ENCODE data around the gene CFAP221.
"Not testable (repeated sequence)": the region's sequence is repeated elsewhere in the genome, so short reads cannot be mapped to it uniquely, and the experiment has no call there.

The CFAP221 gene

DNA sequence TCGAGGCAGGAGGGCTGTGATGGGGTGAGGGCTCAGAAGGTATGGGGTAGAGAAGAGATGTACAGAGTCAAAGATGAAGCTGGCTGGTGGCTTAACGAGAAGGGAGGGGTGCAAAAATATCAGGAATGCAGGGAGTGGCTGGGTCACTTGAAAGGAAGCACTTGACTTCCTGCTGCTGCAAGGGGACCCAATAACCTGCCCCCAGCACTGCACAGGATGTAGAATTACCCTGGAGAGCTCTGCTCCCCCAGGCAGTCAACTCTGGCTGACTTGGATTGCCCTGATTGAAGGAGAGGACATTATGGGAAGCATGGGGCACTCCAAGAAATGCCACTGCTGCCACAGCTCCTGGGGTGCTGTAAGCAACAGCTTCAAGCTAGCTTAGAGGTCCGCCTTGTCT, 41.8 kb downstream of the CFAP221 start:
- DNase-seq (ENCODE audit: low read depth, low spot score): peak; percentile 10

GRCh38 chr2:119590873-119591272, 46.6 kb downstream of the CFAP221 start:
- no peak for DNase-seq (ENCODE audit: low read depth, low spot score)

DNA sequence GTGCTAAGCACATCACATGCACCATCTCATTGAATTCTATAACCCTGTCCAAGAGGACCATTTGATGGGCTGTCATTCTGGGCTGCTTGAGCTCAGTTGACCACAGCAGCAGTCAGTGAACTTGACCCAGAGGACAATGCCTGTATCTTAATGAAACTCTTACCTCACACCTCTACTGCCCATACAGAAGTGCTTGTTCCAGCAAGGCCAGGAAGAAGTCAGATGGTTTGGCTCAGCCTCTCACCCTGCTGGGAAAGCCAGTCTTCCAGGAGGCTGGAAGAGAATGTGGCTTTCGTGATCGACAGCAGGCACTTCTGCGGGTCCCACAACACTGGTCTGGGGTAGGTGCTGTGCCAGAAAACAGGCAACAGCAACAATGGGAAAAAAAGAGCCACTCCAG, 47.3 kb downstream of the CFAP221 start:
- no peak for DNase-seq (ENCODE audit: low read depth, low spot score)

- no peak for DNase-seq (ENCODE audit: low read depth, low spot score)
These were observed 48.2 kb downstream of the CFAP221 start for GRCh38 chr2:119592436-119592835.

GRCh38 chr2:119596638-119597037, 52.4 kb downstream of the CFAP221 start:
- DNase-seq (ENCODE audit: low read depth, low spot score): no peak

DNA sequence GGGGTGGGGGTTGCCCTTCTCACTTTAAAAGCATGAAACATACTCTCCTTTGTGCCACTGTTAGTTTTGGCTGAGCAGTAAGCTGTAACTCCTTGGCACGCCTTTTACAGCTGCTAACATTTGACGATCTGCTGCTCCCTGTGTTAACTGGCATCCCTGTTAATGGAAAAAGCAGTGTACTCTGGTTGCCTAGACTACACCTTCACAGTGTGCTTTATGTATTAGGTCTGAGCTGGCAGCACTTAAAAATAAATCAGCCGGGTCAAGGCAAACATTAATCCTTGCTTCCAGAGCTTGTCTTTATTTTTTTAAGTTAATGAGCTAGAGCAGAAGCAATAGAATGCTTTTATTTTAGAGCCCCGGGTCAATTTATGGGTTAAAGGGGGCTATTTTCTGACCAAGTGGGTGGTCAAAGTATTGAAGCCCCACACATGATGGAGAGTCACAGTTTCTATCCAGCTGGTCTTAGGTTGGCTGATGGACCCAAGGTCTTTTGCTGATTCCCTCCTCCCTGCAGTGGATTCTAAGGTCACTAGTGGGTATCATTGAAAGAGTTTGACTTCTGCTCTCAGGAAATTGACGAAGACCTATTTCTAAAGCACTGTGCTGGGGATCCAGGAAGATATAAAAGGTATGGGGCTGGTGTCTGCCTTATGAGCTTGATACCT, 54.5 kb downstream of the CFAP221 start:
- no peak for DNase-seq (ENCODE audit: low read depth, low spot score)

GRCh38 chr2:119599384-119599783, 55.1 kb downstream of the CFAP221 start:
- DNase-seq (ENCODE audit: low read depth, low spot score): no peak

DNA sequence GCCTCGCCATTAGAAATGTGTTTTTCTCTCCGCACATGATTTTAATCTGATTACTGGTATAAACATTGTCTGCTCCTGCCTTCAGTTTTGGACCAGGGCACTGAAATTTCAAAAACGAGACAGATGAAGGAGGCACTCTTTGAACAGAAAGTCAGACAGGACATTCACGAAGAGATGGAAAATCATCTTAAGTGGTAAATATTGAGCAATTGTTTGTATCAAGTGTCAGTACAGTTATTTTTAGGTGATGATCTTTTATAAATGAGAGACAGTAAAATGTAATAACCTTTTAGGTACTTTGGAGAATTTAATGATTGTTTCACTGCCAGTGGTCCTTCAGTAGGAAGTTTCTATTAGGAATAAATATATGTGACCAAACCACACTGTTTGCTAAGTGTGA, 60.8 kb downstream of the CFAP221 start:
- DNase-seq (ENCODE audit: low read depth, low spot score): no peak

DNA sequence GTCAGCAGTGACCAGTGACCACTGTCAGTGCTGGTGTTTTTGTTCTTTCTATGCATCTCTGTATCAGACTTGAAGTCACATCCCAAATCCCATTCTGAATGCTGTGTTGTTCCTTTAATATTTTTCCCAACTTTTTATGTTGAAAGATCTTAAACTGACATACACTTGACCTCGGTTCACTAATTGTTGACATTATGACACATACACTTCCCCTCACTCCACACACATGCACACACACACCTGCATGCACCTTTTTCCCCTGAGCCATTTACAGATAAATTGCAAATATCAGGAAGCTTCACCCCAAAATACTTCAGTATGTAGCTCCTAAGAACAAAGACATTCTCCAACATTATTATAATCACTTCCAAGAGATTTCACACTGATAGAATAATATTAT, 62.4 kb downstream of the CFAP221 start:
- DNase-seq (ENCODE audit: low read depth, low spot score): no peak

GRCh38 chr2:119608553-119608952, 64.3 kb downstream of the CFAP221 start:
- DNase-seq (ENCODE audit: low read depth, low spot score): no peak

DNA sequence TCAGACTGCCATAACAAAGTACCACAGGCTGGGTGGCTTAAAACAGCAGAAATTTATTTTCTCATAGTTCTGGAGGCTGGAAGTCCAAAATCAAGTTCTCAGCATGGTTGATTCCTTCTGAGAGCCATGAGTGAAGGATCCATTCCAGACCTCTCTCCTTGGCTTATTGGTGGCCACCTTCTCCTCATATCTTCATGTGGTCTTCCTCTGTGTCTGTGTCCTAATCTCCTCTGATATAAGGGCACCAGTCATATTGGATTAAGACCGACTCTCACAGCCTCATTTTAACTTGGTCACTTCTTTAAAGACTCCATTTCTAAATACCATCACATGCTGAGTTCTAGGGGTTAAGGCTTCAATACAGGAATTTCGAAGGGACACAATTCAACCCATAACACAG, 65.1 kb downstream of the CFAP221 start:
- no peak for DNase-seq (ENCODE audit: low read depth, low spot score)

DNA sequence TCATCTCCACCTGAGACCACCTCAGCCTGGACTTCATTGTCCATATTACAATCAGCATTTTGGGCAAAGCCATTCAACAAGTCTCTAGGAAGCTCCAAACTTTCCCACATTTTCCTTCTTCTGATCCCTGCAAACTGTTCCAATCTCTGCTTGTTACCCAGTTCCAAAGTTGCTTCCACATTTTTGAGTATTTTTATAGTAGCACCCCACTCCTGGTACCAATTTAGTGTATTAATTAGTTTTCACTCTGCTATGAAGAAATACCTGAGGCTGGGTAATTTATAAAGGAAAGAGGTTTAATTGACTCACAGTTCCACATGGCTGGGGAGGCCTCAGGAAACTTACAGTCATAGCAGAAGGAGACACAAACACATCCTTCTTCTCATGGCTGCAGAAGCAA, 69.9 kb downstream of the CFAP221 start:
- not testable (repeated sequence) for DNase-seq (ENCODE audit: low read depth, low spot score)

GRCh38 chr2:119616421-119616820, 72.2 kb downstream of the CFAP221 start:
- no peak for DNase-seq (ENCODE audit: low read depth, low spot score)

DNA sequence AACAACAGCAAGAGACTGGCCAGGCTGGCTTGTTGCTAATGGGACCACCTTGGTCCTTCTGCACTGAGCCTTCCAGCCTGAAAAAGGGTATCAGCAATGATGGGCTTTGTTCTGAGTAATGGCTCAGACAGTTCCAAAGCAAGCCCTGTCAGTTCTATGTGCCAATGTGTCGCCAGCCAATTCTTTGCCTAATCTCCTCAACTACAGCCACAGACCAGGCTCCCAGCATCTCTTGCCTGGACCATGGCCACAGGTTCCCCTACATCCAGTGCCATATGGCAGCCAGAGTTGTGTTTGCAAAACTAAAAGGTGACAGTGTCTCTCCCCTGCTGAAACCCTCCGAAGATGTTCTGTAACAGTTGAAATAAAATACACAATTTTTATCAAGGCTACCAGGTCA, 73.2 kb downstream of the CFAP221 start:
- DNase-seq (ENCODE audit: low read depth, low spot score): no peak

- not testable (repeated sequence) for DNase-seq (ENCODE audit: low read depth, low spot score)
These were observed 74.5 kb downstream of the CFAP221 start for GRCh38 chr2:119618725-119619124.

GRCh38 chr2:119625226-119625625, 81.0 kb downstream of the CFAP221 start:
- DNase-seq (ENCODE audit: low read depth, low spot score): no peak

DNA sequence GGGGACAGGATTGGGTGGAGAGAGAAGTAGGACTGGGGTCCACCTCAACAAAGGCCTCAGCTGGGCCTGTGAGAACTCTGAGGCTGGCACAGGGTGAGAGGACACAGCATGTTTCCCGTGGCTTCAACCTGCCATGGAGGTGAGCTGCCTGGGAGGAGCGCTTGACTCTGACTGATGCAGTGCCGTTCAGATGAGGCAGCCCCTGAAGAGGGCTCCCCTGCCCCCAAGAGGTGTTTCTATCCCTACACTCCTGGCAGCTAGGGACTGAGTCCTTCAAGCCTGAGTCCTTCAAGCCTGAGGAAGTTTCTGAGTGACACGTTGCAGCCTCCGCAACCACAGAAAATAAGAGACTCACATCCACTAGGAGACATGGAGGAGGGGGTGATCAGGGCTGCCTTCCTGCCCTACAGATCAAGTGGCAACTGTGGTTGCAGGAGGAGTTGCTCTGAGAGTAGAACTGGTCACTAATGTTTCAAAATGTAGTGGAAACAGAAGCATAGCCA, 85.1 kb downstream of the CFAP221 start:
- no peak for DNase-seq (ENCODE audit: low read depth, low spot score)

DNA sequence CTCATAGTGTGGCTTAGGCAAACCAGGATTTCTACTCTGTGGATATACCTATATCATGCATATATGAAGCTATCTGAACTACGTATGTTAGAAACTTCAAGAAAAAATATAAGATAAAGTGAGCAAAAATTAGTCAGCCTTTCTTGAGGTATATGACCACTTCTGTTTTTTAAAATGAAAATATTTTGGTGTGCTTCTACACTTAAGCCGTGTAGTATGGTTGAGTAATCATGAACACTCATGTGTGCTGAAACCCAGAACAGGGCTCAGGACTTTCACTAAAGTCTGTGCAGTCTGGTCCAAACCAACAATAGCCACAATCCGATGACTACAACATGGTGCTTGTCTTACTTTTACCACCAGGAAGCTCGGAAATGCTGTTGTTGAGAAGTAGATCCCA, 85.9 kb downstream of the CFAP221 start:
- no peak for DNase-seq (ENCODE audit: low read depth, low spot score)

DNA sequence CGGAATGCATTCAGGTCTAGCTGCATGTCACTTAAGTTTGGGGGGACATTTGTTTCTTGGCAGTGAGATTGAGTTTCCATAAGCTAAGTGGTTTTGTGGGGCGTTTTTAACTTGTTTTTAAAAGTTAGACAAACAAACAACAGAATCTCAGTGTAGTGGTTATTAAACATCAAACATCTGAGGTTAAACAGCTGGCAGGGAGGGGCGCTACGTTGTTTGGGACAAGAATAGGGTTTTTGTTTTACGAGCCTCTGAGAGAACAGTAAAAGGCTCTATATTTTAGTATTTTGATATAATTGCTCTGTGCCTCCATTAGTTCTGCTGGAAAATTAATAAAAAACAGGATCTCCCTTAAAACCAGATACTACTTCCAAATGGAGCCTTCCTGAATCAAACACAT, 93.1 kb downstream of the CFAP221 start:
- no peak for DNase-seq (ENCODE audit: low read depth, low spot score)

DNA sequence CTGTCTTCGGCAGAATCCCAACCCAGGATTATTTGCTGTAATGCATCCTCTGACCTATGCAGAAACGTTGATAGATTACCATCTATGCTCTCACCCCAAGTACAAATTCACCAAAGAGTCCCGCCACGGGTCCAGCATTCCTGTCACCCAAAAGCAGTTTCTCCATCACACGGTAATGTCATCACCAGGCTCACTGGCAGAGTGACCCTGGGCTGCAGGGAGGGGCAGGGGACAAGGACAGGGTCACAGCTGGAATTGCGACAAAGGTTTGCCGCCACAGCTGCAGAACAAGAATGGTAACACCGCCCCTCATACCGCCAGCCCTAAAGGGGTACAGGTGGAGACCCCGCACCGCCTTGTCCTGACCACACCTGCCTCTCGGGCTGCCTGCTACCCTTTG, 94.0 kb downstream of the CFAP221 start:
- no peak for DNase-seq (ENCODE audit: low read depth, low spot score)

- peak; percentile 70 for DNase-seq (ENCODE audit: low read depth, low spot score)
These were observed 94.7 kb downstream of the CFAP221 start for GRCh38 chr2:119638685-119639554.

- peak; percentile 86 for DNase-seq (ENCODE audit: low read depth, low spot score)
These were observed 97.5 kb downstream of the CFAP221 start for GRCh38 chr2:119641562-119642258.

All from ELF-1 (cell line).